PC-9 (cell line): ENCODE measurements around the gene MFNG. TPM values are rescaled to one million over a fixed set of nuclear protein-coding genes. Genes with fewer than 3 reads are reported as not detected.

Source experiments
- BruUV-seq: library from RNA; stranded (reverse); fragments of 400-500 nt; replicated peaks from 2 replicates; lab custom pipeline; 2021; lab: Mats Ljungman, UMichigan
- CTCF ChIA-PET: fragments of 300-600 bp; sonication (Branson Sonifier 250); formaldehyde crosslinking; loops from one replicate; lab custom pipeline; 2022; ENCODE audit warnings: antibody characterized with exemption; lab: Charles Lee
- POLR2A ChIA-PET: fragments of 300-600 bp; sonication (Branson Sonifier 250); formaldehyde crosslinking; loops from one replicate; lab custom pipeline; 2022; ENCODE audit warnings: antibody characterized with exemption; ENCODE audit not compliant: unreplicated experiment; lab: Charles Lee
- DNase-seq, 2 experiments: peaks; one replicate each; pipeline versions ENCODE4 v3.0.0 to v3.0.0-alpha.2; 2015 to 2022; ENCODE audit warnings: mixed read lengths in 1 of 2
- H2AFZ ChIP-seq: fragments of 200-600 bp; sonication (generic); 2 replicates; pipeline ENCODE4 v1.8.1; 2017; ENCODE audit warnings: antibody characterized with exemption
- H3F3A ChIP-seq: fragments of 200-600 bp; sonication (generic); 2 replicates; pipeline ENCODE4 v1.8.1; 2017; ENCODE audit warnings: antibody characterized with exemption, mild to moderate bottlenecking, low read depth; ENCODE audit not compliant: insufficient read depth
- H3K27ac ChIP-seq: fragments of 200-600 bp; sonication (generic); 2 replicates; pipeline ENCODE4 v1.6.1; 2016; ENCODE audit warnings: mixed run types
- H3K27me3 ChIP-seq: fragments of 200-600 bp; sonication (generic); 2 replicates; pipeline ENCODE4 v1.6.1; 2016; ENCODE audit warnings: low read depth, mixed run types; ENCODE audit not compliant: insufficient read depth
- H3K36me3 ChIP-seq: fragments of 200-600 bp; sonication (generic); 2 replicates; pipeline ENCODE4 v1.6.1; 2016; ENCODE audit warnings: low read depth, mixed run types
- H3K4me1 ChIP-seq: fragments of 200-600 bp; sonication (generic); replicated peaks from 2 replicates; pipeline ENCODE4 v1.6.1; 2016; ENCODE audit warnings: mixed run types; ENCODE audit not compliant: insufficient read depth
- H3K4me2 ChIP-seq: fragments of 200-600 bp; sonication (generic); 2 replicates; pipeline ENCODE4 v1.6.1; 2017; ENCODE audit warnings: mixed run types
- H3K4me3 ChIP-seq: fragments of 200-600 bp; sonication (generic); 2 replicates; pipeline ENCODE4 v1.6.1; 2016; ENCODE audit warnings: mixed run types
- H3K79me2 ChIP-seq: fragments of 200-600 bp; sonication (generic); 2 replicates; pipeline ENCODE4 v1.6.1; 2017; ENCODE audit warnings: low read depth, mixed run types
- H3K9me2 ChIP-seq: fragments of 200-600 bp; sonication (generic); 2 replicates; pipeline ENCODE4 v1.8.1; 2017; ENCODE audit warnings: mild to moderate bottlenecking; ENCODE audit not compliant: insufficient read depth
- H3K9me3 ChIP-seq: fragments of 200-600 bp; sonication (generic); 2 replicates; pipeline ENCODE4 v1.8.1; 2016; ENCODE audit warnings: low read depth; ENCODE audit not compliant: insufficient read depth
- H4K20me1 ChIP-seq: fragments of 200-600 bp; sonication (generic); 2 replicates; pipeline ENCODE4 v1.8.1; 2017; ENCODE audit not compliant: insufficient read depth
- EZH2 ChIP-seq: fragments of 200-600 bp; sonication (generic); IDR thresholded peaks from 2 replicates; pipeline ENCODE4 v1.8.0; 2017; ENCODE audit warnings: antibody characterized with exemption, low read depth
- intact Hi-C: fragments of 100-400 bp; cut with micrococcal nuclease; formaldehyde crosslinking; loops from one replicate; pipeline ENCODE4 v1.10.0; 2022; ENCODE audit not compliant: unreplicated experiment
- total RNA-seq: library from RNA; stranded (reverse); gene quantifications from 2 replicates; pipeline ENCODE4 v1.2.3, GENCODE V29; 2021
- TF ChIP-seq, protein P1 (sequence below): fragments of 200-600 bp; sonication (generic); conservative IDR thresholded peaks from 2 replicates; pipeline ENCODE4 v1.6.1; 2017; ENCODE audit warnings: mixed run types, antibody characterized with exemption, mild to moderate bottlenecking, moderate library complexity

Gene MFNG
- total RNA-seq, 1 experiment from 2014 or later = 28.1 TPM

DNA sequence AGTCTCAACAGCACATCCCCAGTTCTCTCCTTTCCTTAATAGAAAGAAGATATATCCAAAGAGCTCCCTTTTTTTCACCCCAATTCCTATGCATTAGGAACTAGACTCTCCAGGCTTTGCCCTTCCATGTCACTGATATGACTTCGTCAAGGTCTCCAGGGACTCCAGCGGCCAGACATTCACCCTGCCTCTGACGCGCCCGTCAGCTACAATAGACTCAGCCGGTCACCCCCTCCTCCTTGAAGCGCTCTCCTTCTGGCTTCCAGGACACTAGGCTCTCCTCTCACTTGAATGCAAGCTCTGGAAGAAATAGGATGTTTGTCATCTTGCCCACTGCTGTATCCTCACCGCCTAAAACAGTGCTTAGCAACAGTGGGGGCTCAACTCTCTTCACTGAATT lies 44.0 kb downstream of the MFNG start:
- Histone ChIP-seq H3K4me2 (no peak overlapping the region), H4K20me1 (no peaks in the 10 kb centered on the region), H3K36me3 (no peaks in the 10 kb centered on the region), H3K4me1 (peaks cover 24% of the 10 kb centered on the region), H3K79me2 (no peaks in the 10 kb centered on the region), H3K9me2 (no peaks in the 10 kb centered on the region), H3K4me3 (no peak overlapping the region), H3K9me3 (peaks cover 3% of the 10 kb centered on the region; the same call in 1 of the 2 replicates), H3K27me3 (no peaks in the 10 kb centered on the region), H3F3A (peaks cover 29% of the 10 kb centered on the region), H3K27ac (no peak overlapping the region), H2AFZ (no peak overlapping the region)
- POLR2A ChIA-PET = interaction anchor here (0.5 kb wide), 1 partner anchor 115 kb away, joined by 4 read pairs; no protein-coding TSS in a partner anchor
- TF ChIP-seq EZH2 = no peak
- TF ChIP-seq, protein P1, sequence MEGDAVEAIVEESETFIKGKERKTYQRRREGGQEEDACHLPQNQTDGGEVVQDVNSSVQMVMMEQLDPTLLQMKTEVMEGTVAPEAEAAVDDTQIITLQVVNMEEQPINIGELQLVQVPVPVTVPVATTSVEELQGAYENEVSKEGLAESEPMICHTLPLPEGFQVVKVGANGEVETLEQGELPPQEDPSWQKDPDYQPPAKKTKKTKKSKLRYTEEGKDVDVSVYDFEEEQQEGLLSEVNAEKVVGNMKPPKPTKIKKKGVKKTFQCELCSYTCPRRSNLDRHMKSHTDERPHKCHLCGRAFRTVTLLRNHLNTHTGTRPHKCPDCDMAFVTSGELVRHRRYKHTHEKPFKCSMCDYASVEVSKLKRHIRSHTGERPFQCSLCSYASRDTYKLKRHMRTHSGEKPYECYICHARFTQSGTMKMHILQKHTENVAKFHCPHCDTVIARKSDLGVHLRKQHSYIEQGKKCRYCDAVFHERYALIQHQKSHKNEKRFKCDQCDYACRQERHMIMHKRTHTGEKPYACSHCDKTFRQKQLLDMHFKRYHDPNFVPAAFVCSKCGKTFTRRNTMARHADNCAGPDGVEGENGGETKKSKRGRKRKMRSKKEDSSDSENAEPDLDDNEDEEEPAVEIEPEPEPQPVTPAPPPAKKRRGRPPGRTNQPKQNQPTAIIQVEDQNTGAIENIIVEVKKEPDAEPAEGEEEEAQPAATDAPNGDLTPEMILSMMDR = no peak
- no peak for DNase-seq
- CTCF ChIA-PET = no interaction called here
- BruUV-seq = no TSS peak
- intact Hi-C loops = no loop called here

DNA sequence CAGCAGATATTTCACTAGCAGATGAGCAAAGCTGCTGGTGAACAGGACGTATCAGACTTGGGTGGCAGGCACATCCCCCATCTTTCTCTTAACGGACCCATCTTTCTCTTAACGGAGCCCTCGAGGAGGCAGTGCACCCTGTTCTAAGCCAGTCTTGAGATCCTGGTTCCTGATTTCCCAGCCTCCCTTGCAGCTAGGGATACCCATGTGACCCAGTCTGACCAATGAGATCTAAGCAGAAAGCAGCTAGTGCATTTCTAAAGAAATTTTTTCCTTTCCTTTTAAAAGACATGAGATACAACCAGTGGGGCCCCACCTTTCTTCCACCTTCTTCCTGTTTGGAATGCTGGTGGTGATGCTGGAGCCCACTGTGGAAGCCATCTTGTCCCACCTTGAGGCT lies 45.3 kb downstream of the MFNG start:
- POLR2A ChIA-PET = no interaction called here
- Histone ChIP-seq H3K27me3 (no peaks in the 10 kb centered on the region), H3K4me1 (peaks cover 24% of the 10 kb centered on the region), H3K4me3 (no peak overlapping the region), H3K4me2 (no peak overlapping the region), H3K36me3 (no peaks in the 10 kb centered on the region), H4K20me1 (no peaks in the 10 kb centered on the region), H3K79me2 (no peaks in the 10 kb centered on the region), H3K9me3 (peaks cover 3% of the 10 kb centered on the region; the same call in 1 of the 2 replicates), H3F3A (peaks cover 29% of the 10 kb centered on the region), H2AFZ (no peak overlapping the region), H3K27ac (no peak overlapping the region), H3K9me2 (no peaks in the 10 kb centered on the region)
- no peak for DNase-seq
- intact Hi-C loops = no loop called here
- no TSS peak for BruUV-seq
- TF ChIP-seq, protein P1 = no peak
- no peak for TF ChIP-seq EZH2
- CTCF ChIA-PET = no interaction called here

DNA sequence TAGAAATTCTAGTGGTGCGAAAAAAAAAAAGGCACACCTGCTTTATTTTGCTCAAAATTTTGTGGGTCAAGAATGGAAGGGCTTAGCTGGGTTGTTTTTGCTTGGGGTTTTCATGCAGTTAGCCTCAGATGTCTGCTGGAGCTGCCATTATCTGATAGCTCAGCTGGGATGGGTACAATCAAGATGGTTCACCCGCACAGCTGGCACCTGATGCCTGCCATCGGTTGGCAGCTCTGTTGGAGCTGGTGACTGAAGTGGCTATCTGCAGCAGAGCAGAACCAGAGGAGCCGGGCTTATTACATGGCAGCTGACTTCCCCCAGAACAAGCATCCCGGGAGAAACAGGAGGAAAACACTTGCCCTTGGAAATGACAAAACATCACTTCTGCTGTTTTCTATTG lies 46.8 kb downstream of the MFNG start:
- no peaks in the 10 kb centered on the region for H3K36me3 ChIP-seq
- POLR2A ChIA-PET = interaction anchor here (0.6 kb wide), 1 partner anchor 86 kb away, joined by 4 read pairs; no protein-coding TSS in a partner anchor
- DNase-seq = no peak
- no peak overlapping the region for H3K27ac ChIP-seq
- H3K9me3 ChIP-seq = peaks cover 4% of the 10 kb centered on the region; the same call in 1 of the 2 replicates
- H3K27me3 ChIP-seq = no peaks in the 10 kb centered on the region
- TF ChIP-seq EZH2 = no peak
- TF ChIP-seq, protein P1 = no peak
- H3K79me2 ChIP-seq = no peaks in the 10 kb centered on the region
- H4K20me1 ChIP-seq = no peaks in the 10 kb centered on the region
- H3K4me1 ChIP-seq = peaks cover 18% of the 10 kb centered on the region
- H3K4me3 ChIP-seq = no peak overlapping the region
- no peak overlapping the region for H3K4me2 ChIP-seq
- H3K9me2 ChIP-seq = no peaks in the 10 kb centered on the region
- no TSS peak for BruUV-seq
- intact Hi-C loops = no loop called here
- peaks cover 20% of the 10 kb centered on the region for H3F3A ChIP-seq
- CTCF ChIA-PET = no interaction called here
- H2AFZ ChIP-seq = no peak overlapping the region
